Measurements from ENCODE around the gene TOP1. TPM values are rescaled to one million over a fixed set of nuclear protein-coding genes. Genes with fewer than 3 reads are reported as not detected.

TOP1 gene
- total and polyA plus RNA-seq, 4 donors = 39.7 to 62.7 (median 51.7) TPM

GRCh38 chr20:41123631-41124030, 95.0 kb downstream of the TOP1 start:
- no peak for ATAC-seq (ENCODE audit: insufficient read depth, low FRiP score)
- Histone ChIP-seq H3K36me3 (ENCODE audit: control insufficient read depth in 4 of 4, insufficient read depth in 4 of 4, low read length in 4 of 4) (peaks cover 42 to 55% (median 46%) of the 10 kb centered on the region in 4 donors), H3K27me3 (ENCODE audit: control insufficient read depth in 3 of 3, insufficient read depth in 3 of 3, low read length in 2 of 3) (no peaks in the 10 kb centered on the region), H3K9ac (ENCODE audit: insufficient read depth in 1 of 2, low read length in 2 of 2) (no peak overlapping the region), H3K27ac (ENCODE audit: low read depth in 1 of 2, low read length in 1 of 2) (no peak overlapping the region), H3K9me3 (ENCODE audit: control insufficient read depth in 4 of 4, insufficient read depth in 3 of 4, low read length in 3 of 4) (no peaks in the 10 kb centered on the region), H3K4me3 (no peak overlapping the region), H3K4me1 (ENCODE audit: control insufficient read depth in 5 of 5, insufficient read depth in 5 of 5, low read length in 5 of 5) (no peaks in the 10 kb centered on the region)
- WGBS, 2 donors = 93 to 97% methylated on average over 6 of the region's 6 CpGs
- TF ChIP-seq, protein P1, sequence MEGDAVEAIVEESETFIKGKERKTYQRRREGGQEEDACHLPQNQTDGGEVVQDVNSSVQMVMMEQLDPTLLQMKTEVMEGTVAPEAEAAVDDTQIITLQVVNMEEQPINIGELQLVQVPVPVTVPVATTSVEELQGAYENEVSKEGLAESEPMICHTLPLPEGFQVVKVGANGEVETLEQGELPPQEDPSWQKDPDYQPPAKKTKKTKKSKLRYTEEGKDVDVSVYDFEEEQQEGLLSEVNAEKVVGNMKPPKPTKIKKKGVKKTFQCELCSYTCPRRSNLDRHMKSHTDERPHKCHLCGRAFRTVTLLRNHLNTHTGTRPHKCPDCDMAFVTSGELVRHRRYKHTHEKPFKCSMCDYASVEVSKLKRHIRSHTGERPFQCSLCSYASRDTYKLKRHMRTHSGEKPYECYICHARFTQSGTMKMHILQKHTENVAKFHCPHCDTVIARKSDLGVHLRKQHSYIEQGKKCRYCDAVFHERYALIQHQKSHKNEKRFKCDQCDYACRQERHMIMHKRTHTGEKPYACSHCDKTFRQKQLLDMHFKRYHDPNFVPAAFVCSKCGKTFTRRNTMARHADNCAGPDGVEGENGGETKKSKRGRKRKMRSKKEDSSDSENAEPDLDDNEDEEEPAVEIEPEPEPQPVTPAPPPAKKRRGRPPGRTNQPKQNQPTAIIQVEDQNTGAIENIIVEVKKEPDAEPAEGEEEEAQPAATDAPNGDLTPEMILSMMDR (IDR thresholded peaks at IDR 0.05; ENCODE audit: control extremely low read depth, extremely low read depth) = no peak
- DNase-seq = no peak

- no peaks in the 10 kb centered on the region for H3K9me3 ChIP-seq (ENCODE audit: control insufficient read depth in 4 of 4, insufficient read depth in 3 of 4, low read length in 3 of 4)
- no peak overlapping the region for H3K9ac ChIP-seq (ENCODE audit: insufficient read depth in 1 of 2, low read length in 2 of 2)
- no peaks in the 10 kb centered on the region for H3K4me1 ChIP-seq (ENCODE audit: control insufficient read depth in 5 of 5, insufficient read depth in 5 of 5, low read length in 5 of 5)
- peaks cover 41 to 51% (median 43%) of the 10 kb centered on the region in 4 donors for H3K36me3 ChIP-seq (ENCODE audit: control insufficient read depth in 4 of 4, insufficient read depth in 4 of 4, low read length in 4 of 4)
- TF ChIP-seq, protein P1 (IDR thresholded peaks at IDR 0.05; ENCODE audit: control extremely low read depth, extremely low read depth) = no peak
- H3K27me3 ChIP-seq (ENCODE audit: control insufficient read depth in 3 of 3, insufficient read depth in 3 of 3, low read length in 2 of 3) = no peaks in the 10 kb centered on the region
- 89 to 92% methylated on average over 3 of the region's 3 CpGs for WGBS, 2 donors
- H3K27ac ChIP-seq (ENCODE audit: low read depth in 1 of 2, low read length in 1 of 2) = no peak overlapping the region
- DNase-seq (no peak), ATAC-seq (ENCODE audit: insufficient read depth, low FRiP score) (no peak)
- no peak overlapping the region for H3K4me3 ChIP-seq
Observed at GRCh38 chr20:41124451-41125094, 96.0 kb downstream of the TOP1 start.

DNA sequence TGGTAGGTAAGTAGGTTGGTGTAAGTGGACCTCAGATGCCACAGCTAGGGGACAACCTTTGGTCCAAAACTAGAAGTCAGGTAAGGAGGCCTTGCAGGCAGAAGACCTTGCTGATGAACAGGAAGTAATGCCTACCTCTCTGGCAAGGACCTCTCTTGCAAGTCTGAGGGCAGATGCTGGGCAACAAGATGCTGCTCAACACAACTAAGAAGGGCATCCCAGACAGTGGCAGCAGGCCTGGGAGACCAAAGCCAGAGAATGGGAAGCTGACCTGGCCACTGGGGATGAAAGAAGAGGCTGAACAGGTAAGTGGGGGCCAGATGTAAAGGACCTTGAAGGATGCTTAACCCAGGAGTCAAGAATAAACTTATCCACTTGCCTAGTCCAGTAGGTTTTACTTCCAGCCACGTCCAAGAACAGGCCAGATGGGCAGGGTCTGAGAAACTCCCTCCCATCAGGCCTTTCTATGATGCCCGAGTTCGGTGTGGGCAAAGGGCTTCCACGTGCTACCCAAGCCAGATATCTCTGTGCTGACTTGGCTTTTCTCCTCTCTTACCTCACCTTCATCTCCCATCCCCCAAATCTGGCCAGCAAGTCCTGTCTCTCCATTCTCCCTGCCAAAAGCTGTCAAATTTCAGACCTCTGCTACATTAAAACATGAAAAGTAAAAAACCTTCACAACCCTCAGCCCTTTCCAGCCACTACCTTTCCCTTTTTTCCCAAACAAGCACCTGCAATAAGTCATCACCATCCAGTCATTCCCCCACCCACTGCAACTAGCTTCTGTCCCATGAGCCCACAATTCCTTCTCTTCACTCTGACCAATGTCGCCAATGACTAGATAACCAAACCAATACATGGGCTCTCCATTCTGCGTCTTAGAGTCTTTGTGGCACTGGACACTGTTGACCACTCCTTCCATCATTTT, 97.2 kb downstream of the TOP1 start:
- Histone ChIP-seq H3K27ac (ENCODE audit: low read depth in 1 of 2, low read length in 1 of 2) (no peak overlapping the region), H3K9me3 (ENCODE audit: control insufficient read depth in 4 of 4, insufficient read depth in 3 of 4, low read length in 3 of 4) (no peaks in the 10 kb centered on the region), H3K36me3 (ENCODE audit: control insufficient read depth in 4 of 4, insufficient read depth in 4 of 4, low read length in 4 of 4) (peaks cover 33 to 41% (median 36%) of the 10 kb centered on the region in 4 donors), H3K27me3 (ENCODE audit: control insufficient read depth in 3 of 3, insufficient read depth in 3 of 3, low read length in 2 of 3) (no peaks in the 10 kb centered on the region), H3K4me1 (ENCODE audit: control insufficient read depth in 5 of 5, insufficient read depth in 5 of 5, low read length in 5 of 5) (no peaks in the 10 kb centered on the region), H3K4me3 (no peak overlapping the region), H3K9ac (ENCODE audit: insufficient read depth in 1 of 2, low read length in 2 of 2) (no peak overlapping the region)
- DNase-seq = no peak
- WGBS, 2 donors = 85 to 88% methylated on average over 6 of the region's 6 CpGs
- ATAC-seq (ENCODE audit: insufficient read depth, low FRiP score) = no peak
- TF ChIP-seq, protein P1 (IDR thresholded peaks at IDR 0.05; ENCODE audit: control extremely low read depth, extremely low read depth) = no peak

Data from lung (tissue), 12 donors.